Regular cardiac myocyte (primary cell): ENCODE measurements around the gene PSTK. TPM values are rescaled to one million over a fixed set of nuclear protein-coding genes. Genes with fewer than 3 reads are reported as not detected.

Source experiments
- total RNA-seq: library from RNA; depleted of rRNA; stranded (reverse); fragments of >200 nt; gene quantifications from 2 replicates; pipeline ENCODE4 v1.2.3, GENCODE V29; 2014

Gene PSTK
- 6.5 and 6.7 TPM in 2 replicates for total RNA-seq

GRCh38 chr10:122980209-122981065 is at the start of gene PSTK:
TSS of gene PSTK (plus strand) at chr10:122980401. CDS start at chr10:122980480, 79 bp downstream.

GRCh38 chr10:122953902-122954730 is 26.1 kb upstream of the PSTK start, which contains the start of gene C10orf88:
TSS of gene C10orf88 (minus strand) at chr10:122954227. CDS start at chr10:122954178, 49 bp downstream.

GRCh38 chr10:123008355-123009104 is 28.3 kb downstream of the PSTK start, which contains the start of the genes ACADSB and IKZF5:
TSS of gene ACADSB (plus strand) at chr10:123009006. CDS start at chr10:123009030, 24 bp downstream.
TSS of gene IKZF5 (minus strand) at chr10:123008795. CDS start at chr10:122998625, 10,170 bp downstream.

Other genes with a start within 250 kb of the PSTK start
- gene CUZD1, start 134.5 kb upstream of the PSTK start, total RNA-seq = 0.28 and 0.38 TPM in 2 replicates
- gene FAM24B, start 100.8 kb upstream of the PSTK start, total RNA-seq = 4.4 and 5.4 TPM in 2 replicates
- not detected in 2 replicates for gene FAM24A, start 69.8 kb upstream of the PSTK start, total RNA-seq
- 11.3 and 11.9 TPM in 2 replicates for gene C10orf88, start 26.2 kb upstream of the PSTK start, total RNA-seq
- gene IKZF5, start 28.4 kb downstream of the PSTK start, total RNA-seq = 2.5 TPM in 2 replicates
- 3.4 and 4.6 TPM in 2 replicates for gene ACADSB, start 28.6 kb downstream of the PSTK start, total RNA-seq
- gene HMX3, start 155.6 kb downstream of the PSTK start, total RNA-seq = not detected in 2 replicates
- gene HMX2, start 167.7 kb downstream of the PSTK start, total RNA-seq = not detected in 2 replicates
- gene BUB3, start 174.0 kb downstream of the PSTK start, total RNA-seq = 169 and 271 TPM in 2 replicates